GM10266 (cell line): ENCODE data around the gene PGM1.

Source experiments
- DNase-seq: peaks from one replicate; pipeline ENCODE4 v3.0.0; 2012; ENCODE audit errors: extremely low spot score
- TF ChIP-seq, protein P1 (sequence below): IDR thresholded peaks from 2 replicates; pipeline ENCODE4 v1.5.1; 2012; ENCODE audit warnings: mild to moderate bottlenecking, low read depth; ENCODE audit not compliant: control insufficient read depth, insufficient read depth; ENCODE audit errors: missing control alignments

PGM1 gene

DNA sequence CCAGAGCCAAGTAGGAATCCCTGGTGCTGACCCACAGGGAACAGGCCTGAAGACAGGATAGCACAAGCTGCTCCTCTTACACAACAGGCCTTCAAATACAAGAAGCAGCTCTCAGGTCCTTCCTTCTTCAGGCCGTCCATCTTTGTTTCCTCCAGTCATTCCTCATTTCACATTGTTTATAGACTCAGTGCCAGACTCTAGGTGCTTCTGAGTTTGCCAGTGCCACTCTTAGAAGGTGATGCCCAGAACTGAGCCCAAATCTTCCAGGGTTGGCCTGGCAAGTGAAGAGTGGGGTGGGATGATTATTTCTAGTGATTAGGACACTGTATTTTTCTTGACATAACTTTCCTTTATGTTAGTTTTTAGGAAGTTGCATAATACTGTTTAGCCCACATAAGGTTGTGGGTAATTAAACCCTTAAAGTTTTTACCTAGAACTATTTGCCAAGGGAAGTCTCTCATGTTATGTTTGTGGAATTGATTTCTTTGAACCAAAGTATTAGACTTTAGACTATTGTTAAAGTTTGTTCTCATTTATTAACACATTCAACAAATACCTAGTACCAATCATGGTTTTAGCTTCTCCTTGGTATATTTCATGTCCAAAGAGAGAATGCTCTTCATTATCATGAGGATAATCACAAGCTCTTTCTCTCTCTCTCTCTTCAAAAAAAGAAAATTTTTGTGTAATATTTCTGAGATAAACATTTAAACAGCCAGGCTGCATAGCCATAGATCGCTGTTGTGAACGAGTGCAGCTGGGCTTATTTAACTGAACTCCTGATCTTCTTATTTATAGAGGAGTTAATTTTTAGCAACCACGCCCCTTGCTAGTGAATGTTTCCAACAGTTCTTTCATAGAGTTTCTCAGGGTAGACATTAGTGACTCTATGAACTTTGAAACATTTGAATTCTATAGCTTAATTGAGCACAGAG lies 47.7 kb downstream of the PGM1 start:
- TF ChIP-seq, protein P1, sequence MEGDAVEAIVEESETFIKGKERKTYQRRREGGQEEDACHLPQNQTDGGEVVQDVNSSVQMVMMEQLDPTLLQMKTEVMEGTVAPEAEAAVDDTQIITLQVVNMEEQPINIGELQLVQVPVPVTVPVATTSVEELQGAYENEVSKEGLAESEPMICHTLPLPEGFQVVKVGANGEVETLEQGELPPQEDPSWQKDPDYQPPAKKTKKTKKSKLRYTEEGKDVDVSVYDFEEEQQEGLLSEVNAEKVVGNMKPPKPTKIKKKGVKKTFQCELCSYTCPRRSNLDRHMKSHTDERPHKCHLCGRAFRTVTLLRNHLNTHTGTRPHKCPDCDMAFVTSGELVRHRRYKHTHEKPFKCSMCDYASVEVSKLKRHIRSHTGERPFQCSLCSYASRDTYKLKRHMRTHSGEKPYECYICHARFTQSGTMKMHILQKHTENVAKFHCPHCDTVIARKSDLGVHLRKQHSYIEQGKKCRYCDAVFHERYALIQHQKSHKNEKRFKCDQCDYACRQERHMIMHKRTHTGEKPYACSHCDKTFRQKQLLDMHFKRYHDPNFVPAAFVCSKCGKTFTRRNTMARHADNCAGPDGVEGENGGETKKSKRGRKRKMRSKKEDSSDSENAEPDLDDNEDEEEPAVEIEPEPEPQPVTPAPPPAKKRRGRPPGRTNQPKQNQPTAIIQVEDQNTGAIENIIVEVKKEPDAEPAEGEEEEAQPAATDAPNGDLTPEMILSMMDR, result no peak
- DNase-seq, result no peak

DNA sequence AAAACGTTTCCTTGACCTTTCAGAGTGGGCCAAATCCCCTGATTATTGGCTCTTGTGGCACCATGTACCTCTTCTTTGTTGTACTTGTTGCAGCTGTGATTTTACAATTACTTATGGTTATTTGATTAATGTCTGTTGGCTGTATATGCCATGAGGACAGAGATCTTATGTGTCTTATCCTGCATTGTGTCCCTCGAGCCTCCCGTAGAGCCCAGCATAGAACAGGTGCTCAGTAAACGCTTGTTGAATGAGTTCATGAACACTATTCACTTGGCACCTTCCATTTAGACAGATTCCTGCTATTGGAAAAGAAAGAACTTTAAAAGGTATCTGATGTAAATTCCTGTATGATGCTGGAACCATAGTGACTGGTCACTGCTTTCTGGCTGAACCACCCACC lies 48.4 kb downstream of the PGM1 start:
- no peak for DNase-seq
- TF ChIP-seq, protein P1, result no peak

DNA sequence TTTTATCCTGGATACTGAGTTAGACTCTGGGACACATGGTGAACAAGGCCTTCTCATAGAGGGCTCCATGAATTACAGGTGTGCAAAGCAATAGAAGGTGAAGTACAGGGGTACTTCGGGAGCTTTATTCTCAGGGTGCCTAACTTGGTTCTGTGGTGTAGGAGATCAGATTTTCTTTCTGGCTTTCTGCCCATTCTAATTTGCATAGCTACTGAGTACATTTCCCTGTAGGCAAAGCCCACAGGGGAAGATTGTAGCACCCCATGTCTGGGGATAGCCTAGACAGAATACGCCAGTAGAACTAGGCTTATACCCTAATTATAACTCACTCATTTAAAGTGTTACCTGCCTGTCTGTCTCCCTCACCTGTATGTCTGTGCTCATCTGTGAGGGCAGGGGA lies 49.7 kb downstream of the PGM1 start:
- TF ChIP-seq, protein P1, result no peak
- DNase-seq, result no peak

DNA sequence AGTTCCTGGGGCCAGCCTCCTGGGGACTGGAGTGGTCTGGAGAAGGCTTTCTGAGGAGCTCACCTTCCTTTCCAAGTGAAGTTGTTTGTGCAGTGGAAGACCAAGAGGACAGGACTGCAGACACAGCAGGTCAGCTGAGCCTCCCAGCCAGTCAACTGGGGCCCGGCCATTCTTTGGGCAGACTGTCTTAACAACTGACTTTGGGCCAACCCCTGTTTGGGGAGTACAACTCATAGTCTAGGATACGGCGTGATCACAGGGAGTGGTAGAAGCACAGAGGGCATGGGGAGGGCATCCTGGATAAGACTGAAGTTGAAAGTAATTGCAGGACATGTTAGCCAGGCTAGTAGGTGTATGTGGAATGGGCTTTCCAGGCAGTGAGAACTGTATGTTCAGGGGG lies 50.3 kb downstream of the PGM1 start:
- DNase-seq, result no peak
- TF ChIP-seq, protein P1, result no peak

DNA sequence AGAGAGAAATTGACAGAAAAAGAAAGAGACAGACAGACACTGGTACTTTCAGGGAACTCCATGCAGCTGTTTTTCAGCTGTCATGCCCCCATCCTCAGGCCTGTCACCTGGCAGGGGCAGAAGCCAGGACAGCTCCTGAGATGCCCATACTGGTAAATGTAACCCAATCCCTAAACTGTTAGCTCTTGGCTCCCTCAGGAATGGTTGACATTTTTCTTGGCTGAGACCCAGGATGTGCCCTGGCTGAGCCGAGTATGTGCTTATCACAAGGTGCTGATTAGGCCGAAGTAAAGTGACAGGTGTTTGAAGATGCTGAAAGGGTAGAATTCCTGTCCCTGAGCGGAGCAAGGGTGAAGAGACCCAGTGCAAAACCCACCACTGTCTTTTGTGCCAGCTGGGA lies 50.7 kb downstream of the PGM1 start:
- DNase-seq, result no peak
- TF ChIP-seq, protein P1, result no peak

DNA sequence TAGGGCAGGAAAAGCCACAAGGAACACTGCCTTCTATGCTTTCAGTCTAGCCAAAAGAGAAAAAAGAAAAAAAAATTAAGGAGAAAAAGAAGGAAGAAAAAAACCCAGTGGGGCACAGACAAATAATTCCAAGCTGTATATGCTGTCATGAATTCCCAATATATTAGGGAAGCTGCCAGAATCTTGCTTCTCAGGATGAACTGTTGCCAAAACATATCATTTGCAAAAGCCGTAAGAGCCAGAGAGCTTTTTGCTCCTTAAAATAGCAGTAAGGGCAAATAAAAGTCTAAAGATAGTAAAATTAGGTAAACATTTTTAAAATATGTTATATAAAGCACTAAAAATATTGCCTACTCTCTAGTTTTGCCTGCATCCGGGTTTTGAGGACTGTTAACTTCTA lies 52.1 kb downstream of the PGM1 start:
- TF ChIP-seq, protein P1, result no peak
- DNase-seq, result no peak

DNA sequence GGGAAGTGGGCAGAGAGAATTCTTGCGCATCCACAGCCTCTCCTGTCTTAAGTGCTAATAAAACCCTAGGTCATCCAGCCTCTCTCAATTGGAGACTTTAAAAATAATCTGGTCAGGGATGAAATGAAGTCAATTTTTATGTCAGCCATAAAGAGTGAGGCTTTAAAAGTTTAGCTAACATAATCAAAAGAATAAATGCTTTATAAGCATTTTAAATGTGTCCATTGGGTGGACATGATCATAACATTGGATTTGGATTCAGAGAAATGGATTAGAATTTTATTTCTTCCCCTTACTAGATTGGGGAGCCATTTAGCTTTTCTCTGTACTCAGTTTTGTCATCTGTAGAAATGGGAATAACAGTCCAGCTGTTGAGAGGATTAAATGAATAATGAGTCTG lies 55.5 kb downstream of the PGM1 start:
- no peak for DNase-seq
- TF ChIP-seq, protein P1, result no peak
